Cerebellar nuclear complex (tissue), 1 donor: Measurements from ENCODE around the gene LRRK2.
"Not testable (repeated sequence)": the region's sequence is repeated elsewhere in the genome, so short reads cannot be mapped to it uniquely, and the experiment has no call there.

Source experiments
- DNase-seq, 2 experiments: peaks; one replicate each; lab custom pipeline; 2025; lab: John Stamatoyannopoulos, UW

The LRRK2 gene

GRCh38 chr12:40212566-40212965 is 12.2 kb upstream of the LRRK2 start:
- no peak for DNase-seq

- DNase-seq: no peak
Measured at GRCh38 chr12:40215982-40216381, 8.8 kb upstream of the LRRK2 start.

- no peak for DNase-seq
Measured at GRCh38 chr12:40216516-40217288, 8.1 kb upstream of the LRRK2 start.

- no peak for DNase-seq
Measured at GRCh38 chr12:40219760-40220159, 5.0 kb upstream of the LRRK2 start.

- DNase-seq: no peak
Measured at GRCh38 chr12:40222247-40222646, 2.5 kb upstream of the LRRK2 start.

GRCh38 chr12:40223646-40224045 is 1.2 kb upstream of the LRRK2 start:
- DNase-seq: no peak

- DNase-seq: no peak
Measured at GRCh38 chr12:40225337-40225983, 663 bp downstream of the LRRK2 start.

GRCh38 chr12:40225984-40226602 is 1.3 kb downstream of the LRRK2 start:
- no peak for DNase-seq

GRCh38 chr12:40226705-40227104 is 1.9 kb downstream of the LRRK2 start:
- DNase-seq: no peak

- no peak for DNase-seq
Measured at GRCh38 chr12:40227447-40227846, 2.6 kb downstream of the LRRK2 start.

- DNase-seq: no peak
Measured at GRCh38 chr12:40228727-40229126, 3.9 kb downstream of the LRRK2 start.

- no peak for DNase-seq
Measured at GRCh38 chr12:40229690-40230651, 5.2 kb downstream of the LRRK2 start.

- no peak for DNase-seq
Measured at GRCh38 chr12:40232602-40233001, 7.8 kb downstream of the LRRK2 start.

- no peak for DNase-seq
Measured at GRCh38 chr12:40233741-40234367, 9.1 kb downstream of the LRRK2 start.

GRCh38 chr12:40236357-40236850 is 11.6 kb downstream of the LRRK2 start:
- DNase-seq: no peak

- no peak for DNase-seq
Measured at GRCh38 chr12:40238266-40238902, 13.6 kb downstream of the LRRK2 start.

- DNase-seq: no peak
Measured at GRCh38 chr12:40238979-40239378, 14.2 kb downstream of the LRRK2 start.

- no peak for DNase-seq
Measured at GRCh38 chr12:40240779-40241178, 16.0 kb downstream of the LRRK2 start.

- no peak for DNase-seq
Measured at GRCh38 chr12:40241741-40242140, 16.9 kb downstream of the LRRK2 start.

- DNase-seq: not testable (repeated sequence)
Measured at GRCh38 chr12:40244526-40245156, 19.8 kb downstream of the LRRK2 start.
